Mucosa of descending colon (tissue), 3 donors: ENCODE measurements around the gene KIAA0930. TPM values are rescaled to one million over a fixed set of nuclear protein-coding genes. Genes with fewer than 3 reads are reported as not detected.

ENCODE experiments used
- ATAC-seq: fragments of 200-7000 bp; cut with Tn5 transposase; one replicate; pipeline ENCODE4 v1.9.1; 2020; ENCODE audit warnings: mild to moderate bottlenecking, moderate library complexity
- DNase-seq, 3 donors: peaks; one replicate each; pipeline ENCODE4 v3.0.0-alpha.2; 2020
- H3K36me3 ChIP-seq: fragments of 200-600 bp; one replicate; pipeline ENCODE4 v1.8.0; 2021; ENCODE audit warnings: low read depth, mild to moderate bottlenecking
- H3K4me1 ChIP-seq: fragments of 200-600 bp; one replicate; pipeline ENCODE4 v1.8.0; 2021; ENCODE audit warnings: low read depth, mild to moderate bottlenecking
- H3K4me3 ChIP-seq: fragments of 200-600 bp; one replicate; pipeline ENCODE4 v1.8.0; 2021; ENCODE audit warnings: mild to moderate bottlenecking
- H3K9me3 ChIP-seq: fragments of 200-600 bp; one replicate; pipeline ENCODE4 v1.8.0; 2021; ENCODE audit warnings: mild to moderate bottlenecking
- intact Hi-C, 2 donors: fragments of 100-400 bp; cut with DNase I in 1 of 2; cut with micrococcal nuclease in 1 of 2; formaldehyde crosslinking; loops; one replicate each; pipeline versions ENCODE4 v1.11.0 to v1.11.1; 2022; cut with DNase I, micrococcal nuclease
- total RNA-seq, 3 donors: library from RNA; stranded (reverse); fragmentation: NEBNext Ultra II Directional in 2 of 3; extraction: Animal tissue kit (Norgen Biotek cat#: 25700) in 2 of 3; gene quantifications; one replicate each; pipeline versions ENCODE4 v1.2.1 to v1.2.4, GENCODE V29; 2021 to 2023
- TF ChIP-seq, protein P1 (sequence below): fragments of 200-600 bp; IDR thresholded peaks from one replicate; pipeline ENCODE4 v1.8.0; 2022; ENCODE audit warnings: antibody characterized with exemption, mild to moderate bottlenecking
- donor health status: DM: no; HTN: no; CAD: no; lungs with moderate emphysema.
- donor health status: DM: no; HTN: no; CAD: no.
- donor health status: DM: no; HTN: yes; CAD: no.

The KIAA0930 gene
- total RNA-seq, 3 donors from 2014 or later, result 32.7 to 62.4 (median 37.7) TPM

DNA sequence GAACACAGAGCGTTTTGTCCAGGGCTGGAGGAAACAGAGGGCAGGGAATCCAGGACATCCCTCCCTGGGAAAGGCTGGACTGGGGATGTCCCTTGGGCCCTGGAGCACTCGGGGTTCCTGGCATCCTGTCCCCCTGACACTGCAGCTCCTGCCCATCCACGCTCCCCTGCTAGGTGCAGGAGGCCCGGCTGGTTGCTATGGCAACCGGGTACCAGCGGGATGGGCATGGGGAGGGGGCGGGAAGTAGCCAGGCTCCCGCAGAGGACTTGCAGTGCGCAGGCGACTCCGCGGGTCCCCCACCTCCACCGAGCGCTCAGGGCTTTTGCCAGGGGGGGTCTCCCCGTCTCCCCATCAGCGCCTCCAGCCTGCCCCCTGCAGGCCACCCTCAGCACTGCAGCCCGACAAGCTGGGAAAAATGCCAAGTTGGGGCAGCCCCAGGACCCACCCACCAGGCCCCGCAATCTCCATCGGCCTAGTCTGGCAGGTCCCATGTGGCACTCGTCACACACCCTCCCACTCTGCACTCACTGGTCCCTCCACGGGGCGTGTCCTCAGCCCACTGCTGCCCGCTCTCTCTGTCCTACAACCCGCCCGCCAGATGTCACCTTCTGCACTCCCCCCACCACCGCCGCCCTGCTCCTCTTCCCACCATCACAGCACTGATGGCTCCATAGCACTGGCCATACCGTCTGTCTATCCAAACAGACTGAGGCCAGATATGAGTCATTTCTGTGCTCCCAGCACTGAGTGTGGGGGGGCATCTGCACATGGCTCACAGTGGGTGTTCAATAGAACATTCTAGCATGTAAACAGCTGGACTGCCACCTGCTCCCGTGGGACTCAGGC is 31.5 kb downstream of the KIAA0930 start:
- TF ChIP-seq, protein P1, sequence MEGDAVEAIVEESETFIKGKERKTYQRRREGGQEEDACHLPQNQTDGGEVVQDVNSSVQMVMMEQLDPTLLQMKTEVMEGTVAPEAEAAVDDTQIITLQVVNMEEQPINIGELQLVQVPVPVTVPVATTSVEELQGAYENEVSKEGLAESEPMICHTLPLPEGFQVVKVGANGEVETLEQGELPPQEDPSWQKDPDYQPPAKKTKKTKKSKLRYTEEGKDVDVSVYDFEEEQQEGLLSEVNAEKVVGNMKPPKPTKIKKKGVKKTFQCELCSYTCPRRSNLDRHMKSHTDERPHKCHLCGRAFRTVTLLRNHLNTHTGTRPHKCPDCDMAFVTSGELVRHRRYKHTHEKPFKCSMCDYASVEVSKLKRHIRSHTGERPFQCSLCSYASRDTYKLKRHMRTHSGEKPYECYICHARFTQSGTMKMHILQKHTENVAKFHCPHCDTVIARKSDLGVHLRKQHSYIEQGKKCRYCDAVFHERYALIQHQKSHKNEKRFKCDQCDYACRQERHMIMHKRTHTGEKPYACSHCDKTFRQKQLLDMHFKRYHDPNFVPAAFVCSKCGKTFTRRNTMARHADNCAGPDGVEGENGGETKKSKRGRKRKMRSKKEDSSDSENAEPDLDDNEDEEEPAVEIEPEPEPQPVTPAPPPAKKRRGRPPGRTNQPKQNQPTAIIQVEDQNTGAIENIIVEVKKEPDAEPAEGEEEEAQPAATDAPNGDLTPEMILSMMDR, result peak; percentile 30
- ATAC-seq (peak; percentile 33), DNase-seq (peak in 1 of 3 donors; percentile 60)
- Histone ChIP-seq H3K4me3 (no peak overlapping the region), H3K9me3 (no peaks in the 10 kb centered on the region), H3K4me1 (no peaks in the 10 kb centered on the region), H3K36me3 (no peaks in the 10 kb centered on the region)
- intact Hi-C loops, result no loop called here

DNA sequence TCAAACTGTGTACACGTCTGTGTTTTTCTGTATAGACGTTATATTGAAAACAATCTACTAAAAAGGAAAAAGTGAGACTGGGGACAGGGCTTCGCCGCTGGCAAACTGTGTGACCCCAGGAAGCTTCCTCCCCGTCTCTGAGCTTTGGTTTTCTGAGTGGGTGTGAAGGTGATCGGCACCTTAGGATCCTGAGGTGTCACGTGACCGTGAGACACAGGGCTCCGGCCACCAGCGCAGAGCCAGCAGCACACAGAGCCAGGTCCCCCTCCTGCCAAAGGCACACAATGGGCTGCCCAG is 32.0 kb downstream of the KIAA0930 start:
- intact Hi-C loops, result no loop called here
- Histone ChIP-seq H3K36me3 (no peaks in the 10 kb centered on the region), H3K4me1 (no peaks in the 10 kb centered on the region), H3K9me3 (no peaks in the 10 kb centered on the region), H3K4me3 (no peak overlapping the region)
- TF ChIP-seq, protein P1, result no peak
- ATAC-seq, result no peak
- no peak for DNase-seq

DNA sequence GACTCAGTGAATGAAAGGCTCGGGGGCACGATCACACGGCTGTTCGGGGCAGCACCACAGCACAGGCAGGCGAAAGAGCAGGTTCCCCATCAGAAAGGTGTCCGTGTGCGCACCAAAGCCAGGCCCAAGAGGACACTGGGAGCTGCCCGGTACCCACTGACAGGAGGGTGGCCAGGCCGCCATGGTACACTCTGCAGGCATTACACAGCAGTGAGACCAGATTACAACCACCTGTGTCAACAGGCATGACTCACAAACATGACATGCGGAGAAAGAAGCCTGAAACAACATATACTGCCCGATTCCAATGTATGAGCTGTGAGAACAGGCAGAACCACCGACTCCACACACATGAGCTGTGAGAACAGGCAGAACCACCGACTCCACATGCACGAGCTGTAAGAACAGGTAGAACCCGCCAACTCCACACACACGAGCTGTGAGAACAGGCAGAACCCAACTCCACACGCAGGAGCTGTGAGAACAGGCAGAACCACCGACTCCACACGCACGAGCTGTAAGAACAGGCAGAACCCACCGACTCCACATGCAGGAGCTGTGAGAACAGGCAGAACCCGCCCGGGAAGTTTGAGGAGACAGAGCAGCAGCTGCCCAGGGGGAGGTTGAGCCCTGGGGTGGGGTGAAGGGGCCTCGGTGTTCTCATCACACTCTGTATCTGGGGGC is 32.6 kb downstream of the KIAA0930 start:
- Histone ChIP-seq H3K9me3 (no peaks in the 10 kb centered on the region), H3K4me1 (no peaks in the 10 kb centered on the region), H3K36me3 (no peaks in the 10 kb centered on the region), H3K4me3 (no peak overlapping the region)
- DNase-seq (no peak), ATAC-seq (no peak)
- TF ChIP-seq, protein P1, result no peak
- intact Hi-C loops, result no loop called here

DNA sequence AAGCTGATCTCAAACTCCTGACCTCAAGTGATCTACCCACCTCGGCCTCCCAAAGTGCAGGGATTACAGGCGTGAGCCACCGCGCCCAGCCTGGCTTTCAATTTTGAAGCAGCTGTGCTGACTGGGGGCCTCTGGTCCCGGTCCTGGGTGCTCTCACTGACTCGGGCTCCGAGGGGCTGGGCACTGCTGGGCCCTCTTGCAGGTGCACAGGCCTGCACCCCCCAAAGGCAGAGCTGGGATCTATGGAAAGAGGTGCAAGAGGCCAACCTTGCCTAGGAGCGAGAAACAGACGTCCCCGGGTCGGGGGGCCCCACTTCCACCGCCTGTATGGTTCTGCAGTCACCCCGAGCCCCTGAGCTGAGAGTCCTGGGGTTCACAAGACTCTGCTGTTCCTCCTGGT is 33.2 kb downstream of the KIAA0930 start:
- Histone ChIP-seq H3K9me3 (no peaks in the 10 kb centered on the region), H3K36me3 (no peaks in the 10 kb centered on the region), H3K4me3 (no peak overlapping the region), H3K4me1 (no peaks in the 10 kb centered on the region)
- intact Hi-C loops, result no loop called here
- TF ChIP-seq, protein P1, result no peak
- DNase-seq (no peak), ATAC-seq (no peak)

DNA sequence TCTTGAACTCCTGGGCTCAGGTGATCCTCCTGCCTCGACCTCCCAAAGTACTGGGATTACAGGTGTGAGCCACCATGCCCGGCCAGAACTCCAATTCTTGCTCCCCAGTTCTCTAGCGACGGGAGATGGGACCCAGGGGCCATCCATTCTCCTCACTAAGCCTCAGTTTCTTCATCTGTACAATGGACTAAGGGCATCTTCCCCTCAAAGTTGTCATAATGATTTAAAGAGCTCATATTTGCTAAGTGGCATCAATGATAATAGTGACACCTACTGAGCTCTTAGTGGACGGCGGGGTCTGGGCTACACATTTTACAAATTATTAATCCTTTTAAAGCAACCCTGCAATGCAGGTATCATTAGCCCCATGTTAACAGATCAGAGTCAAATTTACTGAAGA is 34.5 kb downstream of the KIAA0930 start:
- Histone ChIP-seq H3K4me1 (no peaks in the 10 kb centered on the region), H3K9me3 (no peaks in the 10 kb centered on the region), H3K36me3 (no peaks in the 10 kb centered on the region), H3K4me3 (no peak overlapping the region)
- DNase-seq (no peak), ATAC-seq (no peak)
- TF ChIP-seq, protein P1, result no peak
- intact Hi-C loops, result no loop called here
